T-helper 9 cell (primary cell): ENCODE data around the gene DCTD.

Experiments used
- DNase-seq: peaks from one replicate; pipeline ENCODE4 v3.0.0-alpha.2; 2020
- total RNA-seq, 2 donors: gene quantifications; one replicate each; lab custom pipeline; 2026; lab: John Stamatoyannopoulos, UW

The DCTD gene
- total RNA-seq: 45.6 to 60.2 reads per million in 2 donors

- DNase-seq: peak; percentile 69
Measured at GRCh38 chr4:182917182-182918043, at the start of gene DCTD. DCTD (minus strand) TSS chr4:182917386; CDS start chr4:182915568, 1,818 bp downstream.

- no peak for DNase-seq
Measured at GRCh38 chr4:182960746-182961145, 43.6 kb upstream of the DCTD start.

- no peak for DNase-seq
Measured at GRCh38 chr4:182960228-182960627, 43.0 kb upstream of the DCTD start.

GRCh38 chr4:182955411-182955810 lies 38.2 kb upstream of the DCTD start:
- no peak for DNase-seq

GRCh38 chr4:182944484-182945213 lies 27.5 kb upstream of the DCTD start:
- no peak for DNase-seq

- no peak for DNase-seq
Measured at GRCh38 chr4:182939680-182940079, 22.5 kb upstream of the DCTD start.

GRCh38 chr4:182938205-182938645 lies 21.0 kb upstream of the DCTD start:
- peak; percentile 53 for DNase-seq

GRCh38 chr4:182937268-182938204 lies 20.4 kb upstream of the DCTD start:
- DNase-seq: no peak

- DNase-seq: no peak
Measured at GRCh38 chr4:182932651-182933050, 15.5 kb upstream of the DCTD start.

- DNase-seq: no peak
Measured at GRCh38 chr4:182931691-182932345, 14.6 kb upstream of the DCTD start.

- no peak for DNase-seq
Measured at GRCh38 chr4:182930889-182931288, 13.7 kb upstream of the DCTD start.

- DNase-seq: no peak
Measured at GRCh38 chr4:182929296-182929695, 12.1 kb upstream of the DCTD start.

- no peak for DNase-seq
Measured at GRCh38 chr4:182928061-182928460, 10.9 kb upstream of the DCTD start.

GRCh38 chr4:182927505-182927904 lies 10.3 kb upstream of the DCTD start:
- DNase-seq: no peak

- DNase-seq: no peak
Measured at GRCh38 chr4:182925855-182926254, 8.7 kb upstream of the DCTD start.

- peak; percentile 29 for DNase-seq
Measured at GRCh38 chr4:182925298-182925757, 8.1 kb upstream of the DCTD start.

GRCh38 chr4:182924497-182924896 lies 7.3 kb upstream of the DCTD start:
- DNase-seq: no peak

GRCh38 chr4:182923796-182924340 lies 6.7 kb upstream of the DCTD start:
- DNase-seq: no peak

- no peak for DNase-seq
Measured at GRCh38 chr4:182923366-182923765, 6.2 kb upstream of the DCTD start.

GRCh38 chr4:182922501-182923284 lies 5.5 kb upstream of the DCTD start:
- no peak for DNase-seq

GRCh38 chr4:182921608-182922007 lies 4.4 kb upstream of the DCTD start:
- no peak for DNase-seq
